ENCODE data around the gene SHQ1.

The SHQ1 gene

DNA sequence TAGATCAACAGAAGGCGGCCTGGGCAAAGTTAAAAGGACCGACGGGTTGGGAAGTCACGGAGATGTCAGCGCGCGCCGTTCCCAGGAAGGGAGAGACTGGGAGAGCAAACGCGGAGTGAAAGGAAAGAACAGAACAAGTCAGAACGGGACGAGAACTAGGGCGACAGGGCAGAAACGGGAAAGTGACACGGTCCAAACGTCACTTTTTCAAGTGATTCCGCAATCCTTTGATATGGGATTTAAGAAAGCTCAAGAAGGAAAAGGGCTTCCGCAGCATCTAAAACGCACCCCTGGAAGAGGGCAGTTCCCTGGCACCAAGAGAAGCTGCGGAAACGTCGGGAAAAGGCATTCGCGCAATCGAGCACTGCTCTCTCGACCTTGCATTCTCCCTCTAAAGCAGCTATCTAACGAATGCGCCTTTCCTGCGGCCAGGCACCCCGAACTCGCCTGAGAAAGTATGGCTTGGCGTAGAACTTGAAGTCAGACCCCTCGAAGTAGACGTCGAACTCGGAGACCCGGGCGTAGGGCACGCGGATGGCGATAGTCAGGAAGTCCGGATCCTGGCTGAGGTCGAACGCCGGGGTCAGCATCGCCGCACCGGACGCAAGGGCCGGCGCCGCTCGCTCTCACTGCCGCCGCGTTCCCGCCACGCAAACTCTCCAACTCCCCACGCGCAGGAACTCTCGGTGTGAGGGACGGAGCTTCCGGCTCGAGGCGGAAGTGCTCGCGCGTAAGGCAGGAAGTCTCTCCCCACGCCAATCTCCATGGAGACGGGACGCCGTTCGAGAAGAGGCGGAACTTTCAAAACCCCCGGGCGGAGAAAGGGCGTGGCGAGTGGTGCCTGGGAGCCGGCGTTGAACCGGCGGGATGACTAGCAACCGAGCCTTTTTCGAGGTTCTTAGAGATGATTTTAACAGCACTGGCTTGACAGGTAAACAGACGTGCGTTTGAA is at the start of gene SHQ1:
TSS of gene SHQ1 (minus strand) at position 695 of the 952 bp plus-strand sequence. CDS start at position 590, 105 bp downstream.
- DNase-seq (ENCODE audit: low spot score) = peak; percentile 92

GRCh38 chr3:72897758-72898007 is 49.4 kb upstream of the SHQ1 start:
- DNase-seq (ENCODE audit: low spot score) = no peak

DNA sequence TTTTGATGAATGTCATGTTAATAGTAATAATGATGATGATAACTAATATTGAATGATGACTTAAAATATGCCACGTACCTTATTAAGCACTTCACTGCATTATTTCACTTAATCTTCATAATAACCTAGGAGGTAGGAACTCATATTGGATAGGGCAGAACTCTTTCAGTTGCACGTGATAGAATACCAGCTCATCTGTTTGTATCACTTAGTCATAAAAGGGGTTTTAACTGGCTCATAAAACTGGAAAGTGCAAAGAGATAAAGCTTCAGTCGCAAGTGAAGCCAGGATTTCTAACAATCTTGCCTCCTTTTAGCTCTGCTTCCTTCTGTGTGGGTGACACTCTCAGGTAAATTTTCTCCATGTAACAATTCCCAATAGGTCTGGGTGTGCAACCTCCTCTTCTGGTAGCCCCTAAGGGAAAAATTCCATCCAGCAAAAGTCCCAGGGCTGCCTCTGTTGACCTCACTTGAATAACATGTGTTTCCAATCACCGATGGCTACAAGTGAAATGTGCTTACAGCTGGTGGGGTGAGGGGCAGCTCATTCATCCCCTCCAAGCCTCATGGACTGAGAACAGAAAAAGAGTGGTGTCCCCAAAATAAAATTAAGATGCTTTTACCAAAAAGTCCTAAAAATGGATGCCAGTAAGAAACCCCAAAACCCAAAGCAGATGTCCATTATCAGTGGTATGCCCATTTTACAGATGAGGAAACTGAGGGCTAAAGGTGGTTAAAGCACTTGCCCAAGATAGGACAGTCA is 48.9 kb upstream of the SHQ1 start:
- no peak for DNase-seq (ENCODE audit: low spot score)

DNA sequence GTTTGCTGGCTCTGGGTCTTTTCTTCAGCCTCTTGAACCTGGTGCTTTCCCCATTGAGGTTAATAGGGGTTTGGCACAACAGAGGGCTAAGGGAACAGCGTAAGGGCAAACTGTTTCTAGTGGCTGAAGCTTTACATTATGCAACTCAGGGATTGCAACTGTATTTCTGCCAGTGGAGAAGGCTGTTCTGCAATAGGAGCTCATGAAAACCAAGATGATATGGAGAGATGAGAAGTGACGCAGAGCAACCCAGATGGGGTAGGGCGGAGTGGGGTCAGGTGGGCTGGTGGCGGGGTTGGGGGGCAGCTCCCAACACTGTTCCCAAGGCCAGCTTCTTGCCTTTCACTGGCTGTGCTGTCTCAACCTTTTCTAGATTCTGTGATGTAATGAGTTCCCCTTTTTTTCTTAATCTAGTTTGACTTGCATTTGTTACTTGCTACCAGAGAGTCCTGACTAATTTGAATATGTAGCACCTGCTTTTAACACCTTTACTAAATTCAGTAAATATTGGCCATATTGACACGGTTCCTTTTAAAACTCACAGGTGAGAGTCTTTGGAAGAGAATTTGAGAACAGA is 46.8 kb upstream of the SHQ1 start:
- no peak for DNase-seq (ENCODE audit: low spot score)

- no peak for DNase-seq (ENCODE audit: low spot score)
Observed at GRCh38 chr3:72892870-72893269, 44.6 kb upstream of the SHQ1 start.

DNA sequence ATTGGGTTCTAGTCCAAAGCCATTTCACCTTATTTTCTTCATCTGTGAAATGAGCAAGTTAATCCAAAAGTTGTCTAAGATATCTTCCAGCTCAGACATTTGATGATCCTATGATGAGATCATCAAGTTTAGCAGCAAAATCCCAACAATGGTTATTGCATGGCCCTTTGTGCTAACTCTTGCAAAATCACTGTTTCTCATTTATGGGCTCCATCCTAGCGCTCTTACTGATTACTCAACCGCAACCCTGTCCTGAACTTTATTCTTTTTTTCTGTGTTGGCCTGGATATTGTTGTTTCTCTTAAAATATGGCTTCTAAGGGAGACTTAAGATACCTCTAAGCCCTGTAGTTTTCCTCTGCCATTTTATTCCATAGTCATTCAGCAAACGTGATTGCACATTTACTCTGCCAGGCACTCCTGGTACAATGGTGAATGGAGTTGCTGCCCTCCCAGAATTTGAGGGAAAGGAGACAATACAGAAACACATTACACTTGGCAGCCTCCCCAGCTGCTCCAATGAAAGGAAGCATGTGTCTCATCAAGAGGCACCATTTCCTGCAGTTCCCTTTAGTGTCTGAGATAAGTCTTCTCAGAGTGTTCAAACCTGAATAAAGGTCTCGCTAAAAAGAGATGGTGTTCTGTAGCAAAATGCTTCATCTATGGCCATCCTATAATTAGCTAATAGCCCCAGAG is 44.0 kb upstream of the SHQ1 start:
- peak; percentile 95 for DNase-seq (ENCODE audit: low spot score)

DNA sequence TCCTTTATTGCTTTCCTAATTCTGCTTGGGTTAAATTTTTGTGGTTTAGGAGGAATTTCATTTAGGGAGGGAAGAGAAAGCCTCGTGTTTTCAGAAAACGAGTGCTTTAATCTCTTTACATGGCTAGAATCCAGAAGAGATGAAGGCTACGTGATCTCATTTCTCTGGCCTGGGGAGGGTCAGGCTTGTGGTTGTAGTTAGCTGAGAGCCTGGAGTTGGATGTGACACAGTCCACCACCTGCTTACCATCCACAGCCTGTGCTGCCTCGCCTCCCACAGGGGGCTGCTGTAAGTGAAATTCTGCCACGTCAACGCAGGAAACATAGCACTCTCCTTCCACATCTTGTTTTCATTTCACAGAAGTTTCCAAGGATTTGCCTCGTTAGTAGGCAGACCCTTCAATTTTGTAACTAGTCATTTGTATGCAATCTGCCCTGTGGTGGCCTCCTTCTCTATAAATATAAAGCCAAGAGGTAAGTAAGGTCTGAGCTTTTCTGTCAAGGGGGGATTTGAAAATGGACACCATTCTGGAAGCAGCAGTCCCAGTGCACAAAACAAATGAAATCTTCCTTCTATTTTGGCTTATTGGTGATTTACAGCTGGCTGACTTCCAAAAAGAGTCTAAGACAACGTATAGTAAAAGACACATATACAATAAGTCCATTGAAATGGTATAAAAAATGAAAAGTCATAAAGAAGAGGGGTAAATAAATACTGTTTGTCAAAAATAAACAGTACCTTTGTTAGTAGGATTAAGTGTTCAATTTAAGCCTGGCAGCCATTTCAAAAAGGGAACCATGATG is 43.0 kb upstream of the SHQ1 start:
- peak; percentile 65 for DNase-seq (ENCODE audit: low spot score)

DNA sequence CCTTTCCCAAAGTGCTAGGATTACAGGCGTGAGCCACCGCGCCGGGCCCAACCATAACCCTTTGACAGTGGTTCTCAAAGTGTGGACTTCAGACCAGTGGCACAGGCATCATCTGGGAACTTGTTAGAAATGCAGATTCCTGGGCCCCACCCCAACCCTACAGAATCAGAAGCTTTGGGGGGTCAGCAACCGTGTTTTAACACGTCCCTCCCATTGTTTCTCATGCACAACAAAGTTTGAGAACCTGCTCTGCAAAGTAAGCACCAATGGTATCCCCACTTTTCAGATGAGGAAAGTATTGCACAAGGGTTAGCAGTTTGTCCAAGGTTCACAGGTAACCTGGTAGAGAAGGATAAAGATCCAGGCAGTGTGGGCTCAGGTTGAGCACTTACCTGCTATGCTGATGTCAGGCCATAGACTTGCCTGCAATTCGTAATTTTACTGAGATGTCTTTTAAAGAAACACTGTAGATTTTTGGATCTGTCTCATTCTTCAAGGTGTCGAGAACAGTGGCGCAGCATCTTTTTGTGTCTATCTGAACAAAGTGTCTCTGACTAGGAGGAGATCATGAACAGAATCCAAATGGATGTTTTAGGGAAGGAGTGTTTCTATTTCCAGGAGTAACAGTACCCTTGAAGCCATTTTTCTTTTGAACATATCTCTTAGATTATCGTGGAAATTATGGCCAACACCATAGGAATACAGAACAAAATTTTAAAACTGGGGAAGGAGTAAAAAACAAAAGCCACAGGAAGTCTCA is 42.1 kb upstream of the SHQ1 start:
- peak; percentile 40 for DNase-seq (ENCODE audit: low spot score)

- DNase-seq (ENCODE audit: low spot score) = peak; percentile 53
Observed at GRCh38 chr3:72889310-72890165, 41.3 kb upstream of the SHQ1 start.

GRCh38 chr3:72888546-72889309 is 40.5 kb upstream of the SHQ1 start:
- DNase-seq (ENCODE audit: low spot score) = peak; percentile 67

GRCh38 chr3:72887705-72888545 is 39.7 kb upstream of the SHQ1 start, which contains the start of gene GXYLT2:
Gene GXYLT2 (plus strand): TSS chr3:72888046. CDS start chr3:72888234, 188 bp downstream.
- DNase-seq (ENCODE audit: low spot score) = peak; percentile 82

DNA sequence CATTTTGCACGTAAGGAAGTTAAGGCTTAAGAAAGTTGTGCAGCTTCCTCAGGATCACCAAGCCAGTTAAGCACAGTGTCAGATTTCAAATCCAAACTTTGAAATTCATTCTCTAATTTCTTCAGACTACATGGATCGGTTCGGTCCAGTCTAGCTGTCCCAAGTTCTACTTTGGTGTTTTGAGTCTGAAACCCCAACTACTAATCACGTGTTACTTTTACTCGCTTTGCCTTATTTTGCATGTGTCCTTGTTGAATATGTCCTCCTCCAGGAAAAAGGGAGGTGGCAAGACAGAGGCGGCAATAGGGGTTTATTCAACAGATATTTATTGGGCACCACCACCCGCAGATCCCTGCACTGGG is 39.1 kb upstream of the SHQ1 start:
- no peak for DNase-seq (ENCODE audit: low spot score)

DNA sequence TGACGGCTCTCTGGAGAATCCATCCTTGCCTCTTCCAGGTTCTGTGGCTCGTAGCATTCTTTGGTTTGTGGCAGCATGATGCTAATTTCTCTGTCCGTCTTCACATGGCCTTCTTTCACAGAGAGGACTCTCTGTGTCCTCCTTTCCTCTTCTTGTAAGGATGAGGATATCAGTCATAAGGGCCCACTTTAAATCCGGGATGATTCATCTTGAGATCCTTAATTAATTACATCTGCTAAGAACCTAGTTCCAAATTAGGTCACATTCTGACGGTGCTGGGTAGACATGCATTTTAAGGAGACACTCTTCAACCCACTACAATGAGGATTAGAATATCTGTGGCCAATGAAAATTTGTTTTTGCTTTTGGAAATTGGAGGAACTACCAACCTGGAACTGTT is 23.9 kb upstream of the SHQ1 start:
- no peak for DNase-seq (ENCODE audit: low spot score)

- DNase-seq (ENCODE audit: low spot score) = no peak
Observed at GRCh38 chr3:72862314-72863090, 14.3 kb upstream of the SHQ1 start.

- no peak for DNase-seq (ENCODE audit: low spot score)
Observed at GRCh38 chr3:72860846-72861245, 12.6 kb upstream of the SHQ1 start.

DNA sequence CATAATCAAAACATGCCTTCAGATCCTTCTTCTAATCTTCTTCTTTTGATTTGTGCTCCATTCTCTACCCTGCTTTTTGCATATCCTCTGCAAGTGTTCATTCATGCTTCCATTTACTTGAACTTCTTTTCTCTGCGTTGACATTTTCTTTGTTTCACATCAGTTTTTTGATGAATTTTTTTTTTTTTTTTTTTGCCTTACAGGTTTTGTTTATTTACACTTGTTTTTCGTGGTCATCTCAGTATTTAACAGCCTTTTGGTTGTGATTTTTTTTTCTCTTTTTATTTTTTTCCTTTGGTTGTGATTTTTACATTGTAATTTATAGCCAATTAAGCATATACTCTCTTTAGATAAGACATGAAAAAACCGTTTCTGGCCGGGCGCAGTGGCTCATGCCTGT is 11.8 kb upstream of the SHQ1 start:
- no peak for DNase-seq (ENCODE audit: low spot score)

- DNase-seq (ENCODE audit: low spot score) = no peak
Observed at GRCh38 chr3:72855001-72855400, 6.8 kb upstream of the SHQ1 start.

Measured in globus pallidus (tissue), 1 donor.